NCI-H146 (cell line): ENCODE measurements around the gene RASAL3.
"Not testable (repeated sequence)": the region's sequence is repeated elsewhere in the genome, so short reads cannot be mapped to it uniquely, and the experiment has no call there.

Source experiments
- DNase-seq: peaks from one replicate; lab custom pipeline; 2025; lab: John Stamatoyannopoulos, UW

RASAL3 gene

DNA sequence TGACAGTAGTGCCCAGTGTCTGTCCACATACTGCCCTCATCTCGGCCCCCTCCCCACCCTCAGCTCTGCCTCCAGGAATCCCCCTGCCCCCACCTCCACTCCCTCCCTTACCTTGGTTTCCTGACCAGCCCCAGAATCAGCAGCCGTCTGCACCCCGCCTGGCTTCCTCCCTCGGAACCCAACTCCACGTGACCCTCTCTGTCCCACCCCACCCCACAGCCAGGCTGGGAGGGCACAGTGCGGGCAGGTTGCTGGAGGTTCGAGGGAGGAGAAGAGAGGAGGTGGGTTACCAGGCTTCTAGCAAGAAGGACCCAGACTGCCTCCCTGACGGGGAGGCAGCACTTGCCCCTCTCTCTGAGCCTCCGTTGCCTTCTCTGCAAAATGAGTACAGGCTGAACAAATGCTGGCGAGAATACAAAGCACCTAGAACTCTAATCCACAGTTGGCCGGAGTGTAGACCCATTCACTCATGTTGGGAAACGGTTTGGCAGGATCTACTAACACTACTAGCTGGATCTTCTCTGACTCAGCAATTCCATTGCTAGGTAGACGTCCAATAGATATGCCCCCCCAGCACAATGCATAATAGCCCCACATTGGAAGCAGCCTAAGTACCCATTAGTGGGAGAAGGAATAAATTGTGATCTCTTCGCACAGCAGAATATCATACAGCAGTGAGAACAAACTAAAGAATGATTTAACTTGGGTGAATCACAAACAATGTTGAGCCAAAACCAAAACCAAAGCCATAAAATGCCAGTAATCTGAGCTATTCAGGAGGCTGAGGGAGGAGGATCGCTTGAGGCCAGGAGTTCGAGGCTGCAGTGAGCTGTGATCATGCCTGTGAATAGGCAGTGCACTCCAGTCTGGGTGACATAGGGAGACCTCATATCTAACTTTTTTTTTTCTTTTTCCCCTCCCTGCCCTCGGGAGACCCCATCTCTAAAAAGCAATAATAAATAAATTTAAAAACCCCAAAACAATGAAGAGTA is at the start of gene RASAL3:
RASAL3 (minus strand) TSS at position 151 of the 992 bp plus-strand sequence. CDS start 186 bp downstream, outside the sequence.
- DNase-seq: no peak

DNA sequence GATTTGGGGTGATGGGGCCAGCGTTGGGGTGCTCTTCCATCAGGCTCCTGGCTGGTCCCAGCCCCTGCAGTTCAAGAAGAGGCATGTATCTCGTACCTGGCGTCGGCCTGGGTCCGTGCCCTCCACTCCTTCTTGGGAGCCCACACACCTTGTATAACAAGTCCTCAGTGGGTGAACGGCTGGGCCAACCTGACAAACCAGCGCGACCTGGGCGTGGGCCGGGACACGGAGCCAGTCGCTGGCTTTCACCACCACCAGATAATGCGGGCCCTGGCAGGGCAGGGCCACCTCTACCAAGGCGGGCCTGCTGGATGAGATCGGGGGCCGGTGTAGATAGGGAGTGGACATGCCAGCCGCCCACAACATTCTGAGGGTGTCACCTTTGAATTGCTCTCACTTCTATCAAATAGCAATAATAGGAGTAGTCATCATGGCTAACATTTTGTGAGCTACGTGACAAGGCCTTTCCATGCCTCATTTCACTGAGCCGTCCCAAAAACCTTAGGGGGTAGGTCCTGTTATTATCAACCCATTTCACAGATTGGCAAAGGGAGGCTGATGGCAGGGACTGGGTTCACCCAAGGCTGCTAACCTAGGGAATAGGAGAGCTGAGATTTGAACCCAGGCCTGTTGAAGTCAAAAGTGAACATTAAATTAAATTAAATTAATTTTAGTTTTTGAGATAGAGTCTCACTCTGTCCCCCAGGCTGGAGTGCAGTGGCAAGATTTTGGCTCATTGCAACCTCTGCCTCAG is 47.5 kb upstream of the RASAL3 start:
- no peak for DNase-seq

DNA sequence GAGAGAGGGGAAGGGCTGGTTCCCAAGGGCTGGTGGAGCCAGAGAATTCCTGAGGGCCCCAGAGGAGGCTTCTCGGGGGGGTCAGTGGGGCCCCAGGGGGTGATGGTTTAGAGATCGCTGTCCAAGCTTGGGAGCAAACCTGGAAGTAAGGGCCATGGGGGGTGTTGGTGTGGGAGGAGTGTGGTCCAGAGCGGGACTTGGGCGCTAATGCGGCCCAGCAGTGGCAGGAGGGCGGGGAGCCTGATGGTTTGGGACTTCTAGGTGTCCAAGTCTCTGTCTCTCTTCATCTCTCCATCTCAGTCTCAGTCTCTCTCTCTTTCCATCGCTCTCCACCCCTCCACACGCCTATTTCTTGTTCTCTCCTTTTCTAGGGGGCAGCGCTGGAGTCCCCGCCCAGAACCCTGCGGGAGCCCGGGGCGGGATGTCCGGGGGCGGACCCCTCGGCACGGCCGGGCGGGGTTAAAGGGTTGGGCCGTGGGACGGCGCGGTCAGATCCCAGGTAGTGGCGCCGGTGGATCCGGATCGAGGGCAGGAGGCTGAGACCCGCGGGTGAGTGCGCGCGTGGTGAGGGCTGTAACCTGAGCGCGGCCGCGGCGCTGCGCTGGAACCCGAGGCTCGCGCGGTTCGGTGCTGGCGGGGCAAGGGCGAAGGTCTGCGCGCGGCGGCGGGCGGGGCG is 43.8 kb upstream of the RASAL3 start, which contains the start of gene CYP4F22:
CYP4F22 (plus strand) TSS at position 491 of the 676 bp plus-strand sequence. CDS start 16,812 bp downstream, outside the sequence.
- no peak for DNase-seq

DNA sequence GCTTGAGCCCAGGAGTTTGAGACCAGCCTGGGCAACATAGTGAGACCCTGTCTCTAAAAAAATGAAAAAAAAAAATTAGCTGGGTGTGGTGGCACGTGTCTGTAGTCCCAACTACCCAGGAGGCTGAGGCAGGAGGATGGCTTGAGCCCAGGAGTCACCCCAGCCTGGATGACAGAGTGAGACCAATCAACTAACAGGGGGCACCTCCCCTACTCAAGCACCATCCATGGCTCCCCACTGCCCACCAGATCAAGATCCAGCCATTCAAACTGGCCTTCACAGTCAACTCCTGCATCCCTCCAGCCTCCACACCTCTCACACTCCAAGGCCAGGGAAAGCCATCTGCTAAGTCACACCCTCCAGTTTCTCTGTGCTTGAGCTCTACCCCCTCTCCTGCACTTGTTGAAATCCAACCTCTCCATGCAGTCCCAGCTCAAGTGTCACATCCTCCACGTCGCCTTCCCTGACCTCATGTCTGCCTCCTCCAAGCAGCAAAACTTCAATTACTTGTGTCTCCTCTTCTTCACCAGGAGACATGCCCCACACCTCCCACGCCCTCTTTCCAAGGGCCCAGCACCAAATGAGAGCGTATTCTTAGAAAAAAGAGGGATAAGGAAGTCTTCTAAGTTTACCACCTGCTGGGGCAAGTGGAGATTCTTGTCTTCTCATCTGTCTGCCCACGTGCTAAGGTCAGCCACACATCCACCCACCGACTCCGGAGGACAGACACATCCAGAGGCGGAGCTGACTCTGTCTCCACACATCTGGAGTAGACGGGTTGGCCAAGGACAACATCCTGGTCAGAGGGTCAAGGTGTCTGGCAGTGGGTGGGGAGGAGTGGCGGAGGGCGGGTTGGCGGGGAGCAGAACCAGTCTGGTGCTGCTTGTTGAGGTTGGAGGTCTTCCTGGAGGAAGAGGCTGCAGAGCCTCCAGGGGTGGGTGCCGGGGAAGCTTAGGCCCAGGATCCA is 43.0 kb upstream of the RASAL3 start:
- DNase-seq: no peak

DNA sequence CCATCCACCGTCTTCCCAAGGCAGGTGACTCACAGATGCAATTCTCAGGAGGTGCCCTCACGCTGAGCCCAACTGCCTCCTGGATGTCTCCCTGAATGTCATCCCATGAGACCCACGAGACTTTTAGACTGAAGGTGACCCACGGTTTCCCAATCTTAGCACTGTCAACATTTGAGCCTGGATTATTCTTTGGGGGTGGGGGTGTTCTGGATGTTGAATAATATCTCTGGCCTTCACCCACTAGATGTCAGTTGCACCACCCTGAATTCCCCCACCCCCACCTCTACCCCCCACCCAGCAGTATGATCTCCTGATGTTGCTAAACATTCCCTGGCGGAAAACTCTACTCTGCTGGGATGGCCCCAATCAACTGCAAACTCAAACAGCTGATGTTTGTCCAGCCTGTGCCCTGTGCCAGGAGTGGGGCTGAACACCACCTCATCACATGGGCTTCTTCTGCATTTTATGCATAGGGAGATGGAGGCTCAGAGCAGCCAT is 41.8 kb upstream of the RASAL3 start:
- DNase-seq: no peak

DNA sequence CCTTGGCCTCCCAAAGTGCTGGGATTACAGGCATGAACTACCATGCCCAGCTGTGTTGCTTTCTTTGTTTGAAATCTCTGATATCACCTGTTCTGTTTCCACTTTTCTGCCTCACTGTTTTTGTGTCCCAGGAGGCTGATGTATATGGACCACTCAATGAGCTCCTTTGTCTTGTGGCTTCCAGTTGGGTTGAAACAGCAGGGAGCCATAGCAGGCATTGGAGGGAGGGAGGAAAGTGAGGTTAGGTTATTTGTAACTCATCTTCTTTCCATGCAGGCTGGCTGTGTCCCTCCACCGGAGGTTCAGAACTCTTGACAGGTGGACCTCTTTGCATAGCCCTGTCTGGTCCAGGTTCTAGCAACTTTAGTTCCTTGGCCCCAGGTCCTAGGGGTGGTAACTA is 37.9 kb upstream of the RASAL3 start:
- DNase-seq: no peak

DNA sequence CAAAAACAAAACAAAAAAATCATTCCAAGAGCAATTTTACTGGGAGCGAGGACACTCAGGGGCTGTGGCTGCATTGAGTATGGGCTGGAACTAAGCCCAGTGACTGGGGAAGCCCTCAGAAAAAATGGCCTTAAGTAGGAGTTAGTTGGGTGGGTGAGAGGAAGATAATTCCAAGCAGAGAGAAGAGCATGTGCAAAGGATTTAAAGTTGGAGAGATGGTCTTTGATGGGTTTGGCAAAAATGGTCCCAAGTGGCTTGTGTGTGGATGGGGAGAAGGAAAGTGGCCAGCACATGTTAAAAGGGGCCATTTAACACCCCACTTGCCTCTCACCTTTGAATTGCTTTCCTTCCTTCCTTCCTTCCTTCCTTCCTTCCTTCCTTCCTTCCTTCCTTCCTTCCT is 37.3 kb upstream of the RASAL3 start:
- DNase-seq: no peak

DNA sequence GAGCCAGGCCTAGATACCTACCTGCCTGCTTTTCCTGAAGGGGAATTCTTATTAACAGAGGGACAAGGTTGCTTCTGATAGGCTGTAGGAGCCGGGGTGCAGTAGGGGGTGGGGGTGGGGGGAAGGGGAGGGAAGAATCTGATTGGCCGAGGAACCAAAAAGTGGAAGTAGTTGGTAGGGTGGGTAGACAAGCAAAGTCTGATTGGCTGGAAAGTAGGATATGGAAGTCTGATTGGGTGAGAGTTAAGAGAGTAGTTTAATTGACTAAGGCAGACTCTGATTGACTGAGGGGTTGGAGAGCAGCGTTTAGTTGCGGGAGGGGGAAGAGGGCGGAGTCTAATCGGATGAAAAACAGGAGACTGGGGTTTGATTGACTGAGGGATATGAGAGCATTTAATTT is 34.6 kb upstream of the RASAL3 start:
- DNase-seq: no peak

DNA sequence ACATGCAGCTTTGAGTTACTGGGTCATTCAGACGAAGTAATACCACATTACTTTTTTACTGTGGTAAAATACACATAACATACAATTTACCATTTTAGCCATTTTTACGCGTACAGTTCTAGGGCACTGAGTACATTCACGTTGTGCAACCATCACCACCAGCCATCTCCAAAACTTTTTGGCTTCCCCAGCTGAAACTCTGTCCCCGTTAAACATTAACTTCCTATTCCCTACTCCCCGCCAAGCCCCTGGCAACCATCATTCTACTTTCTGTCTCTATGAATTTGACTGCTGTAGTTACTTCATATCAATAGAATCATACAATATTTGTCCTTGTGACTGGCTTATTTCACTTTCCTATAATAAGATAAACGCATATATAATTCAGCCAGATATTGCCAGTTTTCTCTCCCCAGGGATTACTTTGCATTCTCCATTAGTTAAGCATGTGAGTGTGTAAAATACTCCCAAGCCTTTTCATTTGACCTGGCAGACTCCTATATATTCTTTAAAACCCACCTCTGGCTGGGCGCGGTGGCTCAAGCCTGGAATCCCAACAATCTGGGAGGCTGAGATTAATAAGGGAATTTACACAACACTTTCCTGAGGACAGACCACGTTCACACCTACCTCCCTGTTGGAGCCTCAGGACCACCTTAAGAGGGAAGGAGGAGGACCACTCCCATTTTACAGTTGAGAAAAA is 34.0 kb upstream of the RASAL3 start:
- no peak for DNase-seq

DNA sequence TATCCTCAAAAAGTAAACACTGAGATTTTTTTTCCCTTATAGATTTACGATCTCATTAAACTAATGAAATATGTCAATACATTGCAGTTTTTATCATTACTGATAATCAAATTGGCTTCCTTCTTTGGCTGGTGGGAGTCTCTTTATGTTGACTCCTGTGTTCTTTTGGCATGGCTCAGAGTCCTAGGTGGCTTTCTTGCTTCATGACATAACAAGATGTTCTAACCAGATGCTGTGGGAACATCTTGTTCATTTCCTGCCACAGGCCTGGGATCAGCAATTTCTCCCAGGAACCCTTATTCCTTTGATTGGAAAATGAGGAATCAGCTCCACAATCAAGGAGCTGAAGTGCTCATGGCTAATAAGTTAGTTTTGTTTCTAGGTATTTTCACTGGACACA is 30.8 kb upstream of the RASAL3 start:
- DNase-seq: no peak

DNA sequence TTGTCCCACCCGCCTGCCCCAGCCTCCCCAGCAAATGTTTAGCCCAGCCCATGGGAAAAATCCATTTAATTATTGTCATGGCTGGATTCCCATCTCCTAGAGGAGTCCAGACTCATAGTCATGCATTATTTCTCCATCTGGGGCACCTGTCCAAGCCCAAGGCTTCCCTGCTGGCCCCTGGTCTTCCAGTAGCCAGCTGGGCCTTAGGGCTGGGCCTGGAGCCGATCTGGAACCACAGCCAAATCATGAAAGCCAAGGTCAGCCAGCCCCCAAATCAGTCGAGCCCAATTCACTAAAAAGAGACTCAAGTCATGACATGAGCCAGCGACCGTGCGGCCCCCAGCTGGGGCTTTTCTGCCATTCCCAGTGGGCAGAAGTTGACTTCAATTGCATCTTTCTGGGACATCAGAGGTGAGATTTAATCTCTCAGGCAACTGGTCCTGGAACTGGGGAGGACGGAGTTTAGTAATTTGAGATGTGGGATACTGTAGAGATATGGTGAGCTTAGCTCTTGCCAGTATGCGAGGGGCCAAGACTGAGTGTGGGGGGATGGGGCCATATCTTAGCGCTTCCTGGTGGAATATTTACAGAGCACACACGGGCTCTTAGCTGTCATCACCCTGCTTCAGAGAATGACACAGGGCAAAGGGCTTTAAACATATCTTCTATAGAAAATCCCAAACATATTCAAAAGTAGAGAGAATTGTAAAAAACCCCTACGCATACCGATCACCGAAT is 24.3 kb upstream of the RASAL3 start:
- DNase-seq: no peak

DNA sequence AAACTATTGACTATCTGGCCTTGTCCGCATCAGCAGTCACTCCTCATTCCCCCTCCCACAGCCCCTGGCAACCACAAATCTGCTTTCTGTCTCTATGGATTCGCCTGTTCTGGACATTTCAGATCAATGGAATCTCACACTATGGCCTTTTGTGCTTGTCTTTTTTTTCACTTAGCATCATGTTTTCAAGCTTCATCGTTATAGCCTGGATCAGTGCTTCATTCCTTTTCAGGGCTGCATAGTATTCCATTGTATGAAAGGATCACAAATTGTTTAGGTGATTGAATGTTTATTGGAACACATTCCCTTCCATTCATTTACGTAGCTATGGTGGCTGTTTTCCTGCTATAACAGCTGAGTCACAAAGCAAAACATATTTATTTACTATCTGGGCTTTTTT is 22.7 kb upstream of the RASAL3 start:
- no peak for DNase-seq

DNA sequence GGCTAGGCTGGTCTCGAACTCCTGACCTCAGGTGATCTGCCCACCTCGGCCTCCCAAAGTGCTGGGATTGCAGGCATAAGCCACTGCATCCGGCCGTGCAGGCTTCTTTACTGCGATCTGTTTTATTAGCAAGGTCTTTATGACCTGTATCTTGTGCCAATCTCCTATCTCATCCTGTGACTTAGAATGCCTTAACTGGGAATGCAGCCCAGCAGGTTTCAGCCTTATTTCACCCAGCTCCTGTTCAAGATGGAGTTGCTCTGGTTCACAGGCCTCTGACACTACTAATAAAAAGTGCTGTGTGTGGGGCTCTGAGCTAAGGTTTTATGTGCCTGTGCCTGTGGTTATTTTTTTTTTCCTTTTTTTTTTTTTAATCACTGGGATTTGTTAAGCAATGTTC is 21.4 kb upstream of the RASAL3 start:
- not testable (repeated sequence) for DNase-seq

DNA sequence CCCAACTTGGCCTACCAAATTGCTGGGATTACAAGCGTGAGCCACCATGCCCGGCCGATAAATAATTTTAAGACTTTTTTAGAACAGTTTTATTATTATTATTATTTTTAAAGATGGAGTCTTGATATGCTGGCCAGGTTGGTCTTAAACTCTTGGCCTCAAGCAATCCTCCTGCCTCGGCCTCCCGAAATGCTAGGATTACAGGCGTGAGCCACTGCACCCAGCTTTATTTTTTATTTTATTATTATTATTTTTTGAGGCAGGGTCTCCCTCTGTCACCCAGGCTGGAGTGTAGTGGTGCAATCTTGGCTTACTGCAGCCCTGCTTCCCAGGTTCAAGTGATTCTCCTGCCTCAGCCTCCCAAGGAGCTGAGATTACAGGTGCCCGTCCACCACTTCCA is 16.7 kb upstream of the RASAL3 start:
- not testable (repeated sequence) for DNase-seq

DNA sequence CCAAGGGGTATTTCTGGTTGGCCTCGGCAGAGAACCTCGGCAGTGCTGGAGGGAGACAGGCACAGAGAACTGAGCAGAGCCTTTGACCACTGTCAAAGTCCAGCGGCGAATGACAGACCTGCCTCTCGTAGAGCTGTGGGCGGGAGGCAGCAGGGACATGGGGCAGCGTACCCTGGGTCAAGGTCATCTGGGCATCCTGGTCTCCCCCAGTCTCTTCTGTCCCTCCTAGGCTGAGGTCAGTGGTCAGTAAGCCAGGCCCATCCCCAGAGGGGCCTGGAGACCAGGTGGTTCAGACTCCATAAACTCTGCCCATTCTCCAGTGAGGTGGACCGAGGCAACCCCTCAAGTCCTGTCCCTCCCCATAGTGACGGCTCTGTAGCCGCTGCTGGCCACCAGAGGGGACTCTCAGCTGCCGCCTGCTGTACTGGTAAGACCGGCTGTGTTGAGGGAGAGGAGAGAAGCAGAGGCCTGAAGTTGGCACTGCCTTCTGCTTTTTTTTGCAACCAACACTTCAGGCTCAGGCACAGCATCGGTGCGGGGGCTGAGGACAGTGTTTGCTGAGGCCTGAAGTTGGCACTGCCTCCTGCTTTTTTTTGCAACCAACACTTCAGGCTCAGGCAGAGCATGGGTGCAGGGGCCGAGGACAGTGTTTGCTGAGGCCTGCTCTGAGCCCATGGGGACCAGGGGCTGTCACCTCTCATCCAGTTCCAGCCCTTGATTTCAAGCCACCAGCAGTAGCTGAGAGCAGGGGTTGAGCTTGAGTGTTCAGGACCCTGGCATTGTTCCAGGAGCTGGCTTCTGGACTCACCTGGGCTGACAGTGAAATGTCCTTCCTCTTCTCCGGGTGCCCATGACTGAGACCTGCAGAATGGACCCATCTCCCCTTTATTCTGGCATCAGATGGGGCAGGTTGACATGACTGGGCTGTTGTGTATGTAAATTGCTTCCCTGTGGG is 15.3 kb upstream of the RASAL3 start, which contains the start of gene PGLYRP2:
PGLYRP2 (minus strand) TSS at position 111 of the 955 bp plus-strand sequence. CDS start 130 bp downstream, outside the sequence.
- DNase-seq: peak; percentile 14

DNA sequence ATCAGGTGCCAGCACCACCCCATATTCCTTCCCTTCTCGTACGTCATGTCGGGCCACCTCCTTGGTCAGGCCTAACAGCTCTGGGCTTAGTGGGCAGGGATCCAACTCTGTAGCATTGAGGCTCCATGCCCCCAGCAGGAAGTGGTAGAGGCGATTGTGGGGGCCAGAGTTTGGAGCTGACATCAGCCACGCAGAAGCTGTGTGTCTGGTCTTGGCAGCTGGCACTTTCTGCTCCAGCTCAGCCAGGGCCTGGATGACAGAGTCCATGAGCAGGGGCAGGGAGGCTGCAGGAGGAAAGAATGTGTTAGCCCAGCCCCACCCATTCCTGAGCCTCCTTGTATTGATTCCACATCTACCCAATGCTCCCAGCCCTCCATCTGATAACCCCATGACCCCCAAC is 12.0 kb upstream of the RASAL3 start:
- no peak for DNase-seq

DNA sequence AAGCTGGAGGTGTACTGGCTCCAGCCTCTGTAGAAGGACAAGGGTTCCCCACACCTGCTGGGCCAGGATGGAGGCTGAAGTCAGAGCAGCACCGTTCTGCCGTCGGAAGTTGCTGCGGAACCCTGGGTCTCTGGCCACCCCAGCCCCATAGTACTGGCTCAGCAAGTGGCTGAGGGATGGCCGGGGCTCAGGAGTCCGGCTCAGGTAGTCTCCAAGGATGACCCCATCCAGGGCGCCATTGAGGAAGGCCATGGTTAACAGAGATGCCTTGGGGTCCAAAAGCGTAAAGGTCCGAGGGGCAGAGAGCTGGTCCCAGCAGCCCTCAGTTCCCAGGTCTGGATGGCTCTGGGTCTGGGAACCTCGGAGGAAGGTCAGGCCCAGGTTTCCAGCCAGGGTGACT is 11.3 kb upstream of the RASAL3 start:
- no peak for DNase-seq

DNA sequence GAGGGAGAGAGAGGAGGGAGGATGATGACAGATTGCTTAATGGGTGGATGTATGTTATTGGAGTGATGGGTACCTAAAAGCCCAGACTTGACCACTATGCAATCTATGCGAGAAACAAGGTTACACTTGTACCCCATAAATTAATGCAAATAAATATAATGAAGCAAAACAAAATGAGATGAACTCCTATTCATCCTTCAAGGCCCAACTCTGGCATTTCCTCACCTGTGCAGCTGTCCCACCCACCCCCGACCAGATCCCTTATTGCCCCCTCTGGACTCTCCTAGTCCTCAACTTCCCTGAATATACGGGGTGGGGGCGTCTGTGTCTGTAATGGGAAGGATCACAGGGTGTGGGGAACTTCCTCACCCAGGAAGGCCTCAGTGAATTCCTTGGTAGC is 10.8 kb upstream of the RASAL3 start:
- no peak for DNase-seq
